Ramos (cell line): ENCODE results near the gene FAM234A.
"Not testable (repeated sequence)": the region's sequence is repeated elsewhere in the genome, so short reads cannot be mapped to it uniquely, and the experiment has no call there.

Experiments
- in situ Hi-C: fragments of 300-500 bp; cut with MboI; formaldehyde crosslinking; loops from one replicate; pipeline ENCODE4 v1.14.3; 2022; ENCODE audit warnings: low sequenced_read_pairs; ENCODE audit not compliant: unreplicated experiment

The FAM234A gene

DNA sequence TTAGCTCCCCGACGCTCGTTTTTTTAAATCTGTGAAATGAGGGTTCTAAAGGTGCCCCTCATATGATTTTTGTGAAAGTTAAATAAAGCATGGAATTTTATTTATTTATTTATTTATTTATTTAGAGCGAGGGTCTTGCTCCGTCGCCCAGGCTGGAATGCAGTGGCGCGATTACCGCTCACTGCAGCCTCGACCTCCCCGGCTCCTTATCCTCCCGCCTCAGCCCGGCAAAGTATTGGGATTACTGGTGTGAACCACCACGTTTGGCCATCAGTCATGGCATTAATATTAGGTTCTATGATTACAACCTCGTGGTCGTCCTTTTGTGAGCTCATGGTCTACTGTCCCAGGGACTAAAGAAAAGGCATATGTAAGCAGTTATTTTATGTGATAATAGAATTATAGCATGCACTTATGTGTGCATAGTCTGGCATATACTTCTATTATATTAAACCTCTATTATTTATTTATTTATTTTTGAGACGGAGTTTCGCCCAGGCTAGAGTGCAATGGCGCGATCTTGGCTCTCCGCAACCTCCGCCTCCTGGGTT lies 4.8 kb upstream of the FAM234A start:
- in situ Hi-C loops, result no loop called here

DNA sequence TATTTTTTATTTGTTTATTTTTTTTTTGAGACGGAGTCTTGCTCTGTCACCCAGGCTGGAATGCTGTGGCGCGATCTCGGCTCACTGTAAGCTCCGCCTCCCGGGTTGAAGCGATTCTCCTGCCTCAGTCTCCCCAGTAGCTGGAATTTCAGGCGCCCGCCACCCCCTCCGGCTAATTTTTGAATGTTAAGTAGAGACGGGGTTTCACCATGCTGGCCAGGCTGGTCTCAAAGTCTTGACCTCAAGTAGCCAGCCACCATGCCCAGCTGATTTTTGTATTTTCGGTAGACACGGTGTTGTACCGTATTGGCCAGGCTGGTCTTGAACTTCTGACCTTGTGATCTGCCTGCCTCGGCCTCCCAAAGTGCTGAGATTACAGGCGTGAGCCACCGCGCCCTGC lies 4.3 kb upstream of the FAM234A start:
- in situ Hi-C loops, result not testable (repeated sequence)

DNA sequence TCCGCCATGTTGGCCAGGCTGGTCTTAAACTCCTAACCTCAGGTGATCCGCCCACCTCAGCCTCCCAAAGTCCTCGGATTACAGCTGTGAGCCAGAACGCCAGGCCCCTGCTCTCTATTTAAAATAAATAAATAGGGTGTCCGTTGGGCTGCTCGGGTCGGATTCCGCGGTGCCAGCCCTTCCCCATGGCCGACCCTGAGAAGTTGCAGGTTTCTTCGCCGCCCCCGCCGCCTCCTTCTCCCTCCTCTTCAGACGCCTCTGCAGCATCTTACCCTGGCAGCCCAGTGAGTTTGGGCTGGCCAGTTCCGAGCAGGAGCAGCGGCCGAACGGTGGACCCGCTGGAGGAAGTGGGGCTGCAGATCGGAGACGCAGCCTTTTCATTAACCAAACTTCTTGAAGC lies 3.7 kb upstream of the FAM234A start:
- in situ Hi-C loops, result no loop called here

DNA sequence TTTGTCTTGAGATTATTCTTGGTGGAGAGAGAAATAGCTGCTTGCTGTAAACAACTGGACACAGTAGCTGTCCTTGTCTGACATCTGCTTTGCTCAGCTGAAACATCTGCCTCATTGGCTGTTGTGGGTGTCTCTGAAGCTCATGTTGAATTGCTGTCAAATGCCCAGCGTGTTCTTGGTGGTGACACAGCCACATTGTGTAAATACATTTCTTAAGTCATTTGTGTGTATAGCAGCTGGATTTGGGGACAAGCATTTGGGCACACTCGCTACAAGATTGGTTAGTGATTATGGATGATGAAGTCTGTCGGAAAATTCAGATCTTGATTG lies 5.3 kb downstream of the FAM234A start:
- in situ Hi-C loops, result no loop called here

DNA sequence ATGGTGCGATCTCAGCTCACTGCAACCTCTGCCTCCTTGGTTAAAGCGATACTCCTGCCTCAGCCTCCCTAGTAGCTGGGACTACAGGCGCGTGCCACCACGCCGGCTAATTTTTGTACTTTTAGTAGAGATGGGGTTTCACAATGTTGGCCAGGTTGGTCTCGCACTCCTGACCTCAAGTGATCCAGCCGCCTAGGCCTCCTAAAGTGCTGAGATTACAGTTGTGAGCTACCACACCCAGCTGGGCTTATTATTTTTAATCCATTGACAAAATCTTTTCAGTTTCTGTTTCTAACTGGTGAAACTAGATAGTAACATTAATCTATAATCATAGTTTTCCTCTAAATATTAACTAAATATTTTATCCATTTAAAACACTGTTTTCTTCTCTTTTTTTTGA lies 5.9 kb downstream of the FAM234A start:
- in situ Hi-C loops, result no loop called here

DNA sequence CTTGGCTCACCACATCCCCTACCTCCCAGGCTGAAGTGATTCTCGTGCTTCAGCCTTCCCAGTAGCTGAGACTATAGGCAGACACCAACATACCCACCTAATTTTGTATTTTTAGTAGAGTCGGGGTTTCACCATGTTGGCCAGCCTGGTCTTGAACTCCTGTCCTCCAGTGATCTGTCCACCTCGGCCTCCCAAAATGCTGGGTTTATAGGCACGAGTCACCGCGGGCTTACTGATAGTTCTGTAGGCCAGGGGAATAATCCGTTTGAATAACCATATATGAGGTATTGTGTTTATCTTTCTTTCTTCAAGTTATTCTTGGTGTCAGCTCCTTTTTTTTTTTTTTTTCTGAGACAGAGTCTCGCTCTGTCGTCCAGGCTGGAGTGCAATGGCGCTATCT lies 7.7 kb downstream of the FAM234A start:
- in situ Hi-C loops, result no loop called here

DNA sequence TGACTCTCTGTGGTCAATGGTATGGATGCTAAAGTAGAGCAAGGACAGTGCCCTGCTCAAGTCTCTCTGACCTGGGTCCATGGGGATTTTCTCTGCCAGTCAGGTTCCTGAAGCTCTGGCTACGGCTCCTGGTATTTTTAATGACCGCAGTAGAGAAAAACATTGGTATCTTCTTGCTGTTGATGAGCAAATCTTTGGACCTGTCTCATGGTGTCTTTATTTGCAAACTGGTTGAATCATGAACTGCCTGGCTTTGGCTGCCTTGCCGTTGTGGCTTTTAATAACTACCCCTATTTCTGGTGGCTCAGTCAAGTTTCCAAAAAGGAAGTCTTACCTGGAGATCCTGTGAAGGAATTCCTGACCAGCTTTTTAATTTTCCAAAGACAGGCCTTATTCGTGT lies 8.7 kb downstream of the FAM234A start:
- in situ Hi-C loops, result no loop called here

DNA sequence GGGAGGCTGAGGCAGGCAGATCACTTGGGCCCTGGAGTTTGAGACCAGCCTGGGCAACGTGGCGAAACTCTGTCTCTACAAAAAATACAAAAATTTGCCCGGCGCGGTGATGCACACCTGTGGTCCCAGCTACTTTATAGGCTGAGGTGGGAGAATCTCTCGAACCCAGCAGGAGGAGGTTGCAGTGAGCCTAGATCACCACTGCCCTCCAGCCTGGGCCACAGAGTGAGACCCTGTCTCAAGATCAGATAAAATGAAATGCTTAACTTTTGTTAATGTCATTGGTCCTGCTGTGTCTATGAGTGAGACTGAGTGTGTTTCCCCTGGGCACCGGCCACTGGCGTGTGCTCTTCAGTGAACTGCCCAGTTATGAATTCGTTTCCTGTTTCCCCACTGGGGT lies 10.5 kb downstream of the FAM234A start:
- in situ Hi-C loops, result no loop called here

DNA sequence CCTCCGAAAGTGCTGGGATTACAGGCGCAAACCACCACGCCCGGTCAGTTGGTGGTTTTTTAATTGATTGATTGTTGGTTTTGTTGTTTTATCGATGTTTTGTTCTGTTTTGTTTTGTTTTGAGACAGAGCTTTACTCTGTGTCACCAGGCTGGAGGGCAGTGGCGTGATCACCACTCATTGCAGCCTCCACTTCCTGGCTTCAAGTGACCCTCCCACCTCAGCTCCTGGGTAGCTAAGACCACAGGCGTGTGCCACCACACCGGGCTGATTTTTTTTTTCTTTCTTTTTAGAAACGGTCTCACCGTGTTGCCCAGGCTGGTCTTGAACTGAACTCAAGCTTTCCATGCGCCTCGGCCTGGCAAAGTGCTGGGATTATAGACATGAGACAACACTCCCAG lies 12.4 kb downstream of the FAM234A start:
- in situ Hi-C loops, result no loop called here

DNA sequence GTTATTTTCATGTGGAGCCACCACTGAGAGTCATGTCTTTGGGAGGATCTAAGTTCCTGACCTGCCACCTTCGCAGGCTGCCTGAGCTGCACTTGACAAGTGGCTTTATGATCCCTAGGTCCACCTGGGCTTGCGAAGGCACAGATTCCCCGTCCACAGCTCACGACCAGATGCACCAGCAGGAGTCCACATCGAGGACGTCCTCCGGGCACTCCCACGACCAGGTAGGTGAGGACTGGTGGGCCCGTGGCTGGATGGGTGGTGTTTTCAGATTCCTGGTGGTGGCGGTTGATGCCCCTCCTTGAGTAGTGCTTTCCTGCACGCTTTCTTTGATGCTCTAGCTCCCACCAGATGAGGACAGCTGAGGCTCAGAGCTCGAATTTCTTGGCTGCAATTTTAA lies 14.8 kb downstream of the FAM234A start:
- in situ Hi-C loops, result no loop called here

DNA sequence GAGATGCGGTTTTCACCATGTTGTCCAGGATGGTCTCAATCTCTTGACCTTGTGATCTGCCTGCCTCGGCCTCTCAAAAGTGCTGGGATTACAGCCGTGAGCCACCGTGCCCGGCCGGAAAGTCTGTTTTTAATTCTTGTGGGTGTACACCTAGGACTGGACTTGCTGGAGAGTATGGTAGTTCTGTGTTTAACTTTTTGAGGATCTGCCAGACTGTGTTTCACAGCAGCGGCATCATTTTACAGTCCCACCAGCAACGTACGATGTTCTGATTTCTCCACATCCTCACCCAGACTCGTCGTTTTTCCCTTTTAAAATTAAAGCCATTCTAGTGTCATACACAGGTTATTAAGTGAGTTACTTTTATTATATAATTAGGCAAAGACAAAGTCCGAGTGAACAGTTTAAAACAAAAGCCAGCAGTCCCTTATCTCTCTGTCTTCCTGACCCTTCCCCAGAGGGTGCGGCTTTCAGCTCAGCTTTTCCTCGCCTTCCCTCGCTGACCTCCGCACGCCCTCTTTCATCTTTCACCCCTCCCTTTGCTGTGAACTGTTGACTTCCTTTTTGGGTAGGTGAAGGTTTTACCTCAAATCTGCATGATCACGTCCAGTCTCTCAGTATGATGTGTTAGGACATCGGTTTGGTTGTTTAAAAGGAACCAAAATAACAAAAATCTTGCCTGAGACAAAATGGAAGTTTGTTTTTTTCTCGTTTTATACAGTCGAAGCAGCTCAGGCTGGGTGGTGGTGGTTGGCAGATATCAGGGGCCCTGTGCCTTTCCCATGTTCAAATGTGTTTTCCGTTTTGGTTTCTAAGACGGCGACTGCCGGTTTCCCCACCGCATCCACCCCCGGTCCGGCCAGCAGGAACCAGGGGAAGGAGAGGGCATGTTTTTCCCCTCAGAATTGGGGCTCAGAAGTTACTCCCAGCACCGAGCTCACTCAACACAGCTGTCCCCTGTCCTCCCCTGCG lies 18.0 kb downstream of the FAM234A start:
- in situ Hi-C loops, result no loop called here

DNA sequence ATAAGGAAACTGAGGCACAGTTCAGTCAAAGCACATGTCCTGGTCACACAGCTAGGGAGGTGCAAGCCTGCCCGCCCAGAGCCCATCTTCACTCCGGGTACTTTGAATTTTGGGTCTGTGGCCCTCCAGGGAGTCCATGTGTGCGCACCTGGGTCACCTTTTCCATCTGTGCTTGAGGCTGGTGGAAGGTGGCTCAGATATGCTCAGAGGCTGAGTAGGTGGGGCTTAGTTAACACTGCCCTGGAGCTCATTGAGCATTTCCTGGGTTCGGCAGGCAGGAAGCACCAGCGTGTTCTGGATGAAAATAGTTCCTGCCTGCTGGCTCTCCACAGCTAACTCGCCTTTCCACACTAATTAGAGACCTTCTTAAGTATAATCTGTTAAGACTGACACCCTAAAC lies 19.2 kb downstream of the FAM234A start:
- in situ Hi-C loops, result no loop called here

DNA sequence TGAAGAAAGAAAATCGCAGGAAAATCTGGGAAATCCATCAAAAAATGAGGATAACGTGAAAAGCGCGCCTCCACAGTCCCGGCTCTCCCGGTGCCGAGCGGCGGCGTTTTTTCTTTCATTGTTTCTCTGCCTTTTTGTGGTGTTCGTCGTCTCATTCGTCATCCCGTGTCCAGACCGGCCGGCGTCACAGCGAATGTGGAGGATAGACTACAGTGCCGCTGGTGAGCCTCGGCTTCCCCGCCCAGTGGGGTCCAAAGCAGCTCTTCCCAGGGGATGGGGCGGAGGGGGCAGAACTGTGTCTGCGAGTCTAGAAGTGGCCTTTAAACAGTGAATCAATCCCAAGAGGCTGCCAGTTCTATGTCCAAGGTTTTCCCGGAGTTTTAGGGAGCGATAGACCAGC lies 19.8 kb downstream of the FAM234A start:
- in situ Hi-C loops, result no loop called here

DNA sequence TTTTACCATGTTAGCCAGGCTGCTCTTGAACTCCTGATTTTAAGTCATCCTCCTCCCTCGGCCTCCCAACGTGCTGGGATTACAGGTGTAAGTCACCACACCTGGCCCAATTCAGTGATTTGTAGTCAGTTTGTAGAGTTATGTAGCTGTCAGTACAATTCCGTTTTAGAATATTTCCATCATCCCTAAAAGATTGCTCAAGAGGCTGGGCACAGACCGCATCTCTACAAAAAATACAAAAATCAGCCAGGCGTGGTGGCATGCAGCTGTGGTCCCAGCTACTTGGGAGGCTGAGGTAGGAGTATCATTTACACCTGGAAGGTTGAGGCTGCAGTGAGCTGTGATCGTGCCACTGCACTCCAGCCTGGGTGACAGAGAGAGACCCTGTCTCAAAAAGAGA lies 20.6 kb downstream of the FAM234A start:
- in situ Hi-C loops, result no loop called here

DNA sequence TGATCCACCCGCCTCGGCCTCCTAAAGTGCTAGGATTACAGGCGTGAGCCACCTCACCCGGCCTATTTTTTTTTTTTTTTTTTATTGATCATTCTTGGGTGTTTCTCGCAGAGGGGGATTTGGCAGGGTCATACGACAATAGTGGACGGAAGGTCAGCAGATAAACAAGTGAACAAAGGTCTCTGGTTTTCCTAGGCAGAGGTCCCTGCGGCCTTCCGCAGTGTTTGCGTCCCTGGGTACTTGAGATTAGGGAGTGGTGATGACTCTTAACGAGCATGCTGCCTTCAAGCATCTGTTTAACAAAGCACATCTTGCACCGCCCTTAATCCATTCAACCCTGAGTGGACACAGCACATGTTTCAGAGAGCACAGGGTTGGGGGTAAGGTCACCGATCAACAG lies 23.5 kb downstream of the FAM234A start:
- in situ Hi-C loops, result not testable (repeated sequence)

DNA sequence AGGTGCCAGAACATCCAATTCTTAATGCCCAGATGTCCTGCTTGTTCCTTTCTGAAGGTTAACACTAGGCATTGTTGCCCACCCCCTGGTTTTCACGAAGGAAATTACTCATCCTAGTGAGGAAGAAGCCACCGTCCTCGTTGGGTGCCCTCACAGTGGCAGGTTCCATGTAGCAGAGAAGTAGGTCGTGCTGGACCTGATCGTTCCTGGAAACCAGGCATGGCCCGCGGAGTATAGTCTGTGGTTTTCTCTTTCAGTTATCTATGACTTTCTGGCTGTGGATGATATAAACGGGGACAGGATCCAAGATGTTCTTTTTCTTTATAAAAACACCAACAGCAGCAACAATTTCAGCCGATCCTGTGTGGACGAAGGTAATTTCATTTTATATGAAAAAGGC lies 24.6 kb downstream of the FAM234A start:
- in situ Hi-C loops, result no loop called here

DNA sequence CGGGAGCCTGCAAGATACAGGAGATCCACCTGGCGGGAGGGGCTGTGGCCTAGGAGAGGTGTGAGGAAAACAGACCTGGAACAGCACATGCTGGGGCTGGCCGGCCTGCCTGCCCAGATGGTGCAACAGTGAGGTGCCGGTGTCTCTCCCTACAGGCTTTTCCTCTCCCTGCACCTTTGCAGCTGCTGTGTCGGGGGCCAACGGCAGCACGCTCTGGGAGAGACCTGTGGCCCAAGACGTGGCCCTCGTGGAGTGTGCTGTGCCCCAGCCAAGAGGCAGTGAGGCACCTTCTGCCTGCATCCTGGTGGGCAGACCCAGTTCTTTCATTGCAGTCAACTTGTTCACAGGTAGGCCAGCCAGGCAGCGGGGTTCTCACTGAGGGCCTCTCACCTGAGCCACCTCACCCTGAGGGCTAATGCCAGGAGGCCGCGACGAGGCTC lies 25.2 kb downstream of the FAM234A start:
- in situ Hi-C loops, result no loop called here

DNA sequence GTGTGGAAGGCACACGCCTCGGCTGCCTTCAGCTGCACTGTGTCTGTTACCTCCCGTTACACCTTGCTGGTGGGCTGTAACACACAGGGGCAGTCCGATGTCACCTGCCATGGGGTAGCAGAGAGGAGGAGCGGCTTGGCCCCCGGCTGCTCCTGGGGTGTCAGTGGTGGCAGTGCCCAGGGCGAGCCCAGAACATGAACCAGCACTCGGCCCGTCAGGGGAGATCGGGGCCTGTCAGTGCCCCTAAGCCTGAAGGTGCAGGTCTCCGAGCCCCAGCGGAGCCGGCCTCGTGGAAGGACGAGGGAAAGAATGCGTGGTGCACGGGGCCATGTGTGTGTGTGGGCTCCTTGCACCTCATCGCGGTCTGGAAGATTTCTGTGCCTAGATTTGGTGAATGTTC lies 25.7 kb downstream of the FAM234A start:
- in situ Hi-C loops, result no loop called here

DNA sequence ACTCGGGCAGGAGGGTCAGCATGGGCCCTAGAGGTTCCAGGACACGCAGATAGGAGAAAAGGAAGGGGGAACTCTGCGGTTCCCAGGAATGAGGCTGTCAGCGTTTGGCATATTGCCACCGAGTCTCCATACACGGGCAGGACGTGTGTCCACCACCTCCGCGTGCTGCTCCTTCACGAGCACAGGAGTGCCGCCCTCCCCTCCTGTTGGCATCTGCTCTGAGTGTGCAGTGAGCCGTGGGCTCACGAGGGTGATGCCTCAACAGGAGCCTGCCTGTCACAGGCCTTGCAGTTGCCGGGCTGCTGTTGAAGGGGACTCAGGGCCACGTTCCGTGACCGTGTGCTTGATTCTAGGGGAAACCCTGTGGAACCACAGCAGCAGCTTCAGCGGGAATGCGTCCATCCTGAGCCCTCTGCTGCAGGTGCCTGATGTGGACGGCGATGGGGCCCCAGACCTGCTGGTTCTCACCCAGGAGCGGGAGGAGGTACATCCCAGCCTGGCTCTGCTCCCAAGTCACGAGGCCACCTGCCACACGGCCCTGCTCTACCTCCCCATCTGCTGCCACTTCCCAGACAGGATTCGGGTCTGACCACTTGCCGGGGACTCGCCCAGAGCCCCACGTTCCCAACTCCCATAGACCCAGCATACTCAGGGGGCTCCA lies 26.5 kb downstream of the FAM234A start:
- in situ Hi-C loops, result no loop called here

DNA sequence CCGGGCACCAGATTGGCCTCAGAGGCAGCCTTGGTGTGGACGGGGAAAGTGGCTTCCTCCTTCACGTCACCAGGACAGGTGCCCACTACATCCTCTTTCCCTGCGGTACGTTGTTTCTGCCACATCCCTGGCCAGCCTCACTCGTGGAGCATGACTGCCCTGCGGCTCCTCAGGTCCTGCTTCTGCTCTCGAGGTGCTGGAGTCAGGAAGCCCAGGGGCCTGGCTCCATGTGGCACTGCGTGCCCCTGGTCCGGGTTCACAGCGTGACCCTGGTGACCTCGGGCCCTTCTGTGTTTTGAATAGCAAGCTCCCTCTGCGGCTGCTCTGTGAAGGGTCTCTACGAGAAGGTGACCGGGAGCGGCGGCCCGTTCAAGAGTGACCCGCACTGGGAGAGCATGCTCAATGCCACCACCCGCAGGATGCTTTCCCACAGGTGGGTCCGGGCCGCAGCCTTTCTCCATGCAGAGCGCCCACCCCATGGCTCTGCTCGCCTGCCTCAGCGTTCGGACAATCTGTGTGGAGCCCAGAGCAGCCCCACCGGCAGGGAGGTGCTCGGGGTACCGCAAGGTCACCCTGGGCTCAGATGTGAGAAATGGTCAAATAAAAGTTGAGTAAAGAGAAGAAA lies 27.6 kb downstream of the FAM234A start:
- in situ Hi-C loops, result no loop called here

DNA sequence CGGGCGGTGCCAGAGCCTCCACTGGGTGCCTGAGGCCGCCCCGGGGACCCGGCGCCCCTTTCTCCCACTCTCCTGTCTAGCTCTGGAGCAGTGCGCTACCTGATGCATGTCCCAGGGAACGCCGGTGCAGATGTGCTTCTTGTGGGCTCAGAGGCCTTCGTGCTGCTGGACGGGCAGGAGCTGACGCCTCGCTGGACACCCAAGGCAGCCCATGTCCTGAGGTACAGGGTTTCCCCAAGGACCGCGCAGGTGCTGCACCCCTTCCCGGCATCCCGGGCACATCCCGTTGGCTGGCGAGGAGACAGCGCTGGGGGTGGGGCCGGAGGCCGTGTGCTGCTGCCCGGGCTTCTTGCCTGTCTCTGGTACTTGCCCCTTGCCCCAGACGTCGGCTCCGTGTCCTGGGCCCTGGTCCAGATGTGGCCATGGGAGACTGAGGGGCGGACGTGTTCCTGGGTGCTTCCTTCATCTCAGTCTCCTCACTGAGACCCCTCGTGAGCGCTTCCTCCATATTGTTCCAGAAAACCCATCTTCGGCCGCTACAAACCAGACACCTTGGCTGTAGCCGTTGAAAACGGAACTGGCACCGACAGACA lies 28.7 kb downstream of the FAM234A start:
- in situ Hi-C loops, result no loop called here
